CD14-positive monocyte (primary cell): Measurements from ENCODE around the gene PTPRN2. TPM values are rescaled to one million over a fixed set of nuclear protein-coding genes. Genes with fewer than 3 reads are reported as not detected.

ENCODE experiments used
- DNase-seq, 3 donors: peaks; one replicate each; pipeline ENCODE4 v3.0.0-alpha.2; 2011 to 2022
- H2AFZ ChIP-seq: 2 replicates; pipeline ENCODE4 v1.6.0; 2012; ENCODE audit warnings: mild to moderate bottlenecking, low read depth, low read length, inconsistent platforms; ENCODE audit not compliant: insufficient read depth, poor library complexity, severe bottlenecking
- H3K27ac ChIP-seq, 2 donors: 1 replicate in 1 of 2; 2 replicates in 1 of 2; pipeline ENCODE4 v1.5.1; 2012 to 2013; ENCODE audit warnings: low read length in 2 of 2, control low read depth in 1 of 2, inconsistent platforms in 1 of 2, low read depth in 1 of 2, mild to moderate bottlenecking in 1 of 2
- H3K27me3 ChIP-seq, 2 donors: one replicate each; pipeline versions ENCODE4 v1.6.0 to v1.6.1; 2011 to 2013; ENCODE audit warnings: low read length in 2 of 2; ENCODE audit not compliant: control insufficient read depth in 2 of 2, insufficient read depth in 2 of 2
- H3K36me3 ChIP-seq, 2 donors: replicated peaks in 1 of 2; 1 replicate in 1 of 2; 2 replicates in 1 of 2; pipeline versions ENCODE4 v1.5.1 to v1.6.1; 2012 to 2013; ENCODE audit warnings: low read length in 2 of 2, control low read depth in 1 of 2, inconsistent platforms in 1 of 2, mild to moderate bottlenecking in 1 of 2; ENCODE audit not compliant: insufficient read depth in 2 of 2, control insufficient read depth in 1 of 2
- H3K4me1 ChIP-seq, 2 donors: 1 replicate in 1 of 2; 2 replicates in 1 of 2; pipeline versions ENCODE4 v1.5.1 to v1.6.1; 2012 to 2013; ENCODE audit warnings: low read length in 2 of 2, control low read depth in 1 of 2, inconsistent platforms in 1 of 2, mild to moderate bottlenecking in 1 of 2, moderate library complexity in 1 of 2; ENCODE audit not compliant: insufficient read depth in 2 of 2, control insufficient read depth in 1 of 2
- H3K4me2 ChIP-seq: replicated peaks from 2 replicates; pipeline ENCODE3; 2012; ENCODE audit warnings: low read length, moderate library complexity, mild to moderate bottlenecking; ENCODE audit not compliant: poor library complexity, severe bottlenecking; ENCODE audit errors: extremely low read depth
- H3K4me3 ChIP-seq, 3 experiments: fragments of 200-600 bp in 1 of 3; sonication (generic) in 1 of 3; replicated peaks in 1 of 3; 1 replicate in 2 of 3; 2 replicates in 1 of 3; pipeline ENCODE4 v1.5.1; 2011 to 2013; ENCODE audit warnings: low read length in 3 of 3, mild to moderate bottlenecking in 3 of 3, control low read depth in 2 of 3, low read depth in 2 of 3, inconsistent platforms in 1 of 3, moderate library complexity in 1 of 3
- H3K79me2 ChIP-seq: 2 replicates; pipeline ENCODE4 v1.6.0; 2012; ENCODE audit warnings: mild to moderate bottlenecking, control low read depth, inconsistent platforms, low read length, moderate library complexity; ENCODE audit not compliant: insufficient read depth
- H3K9ac ChIP-seq: 2 replicates; pipeline ENCODE4 v1.6.0; 2017; ENCODE audit warnings: low read length, mild to moderate bottlenecking; ENCODE audit not compliant: insufficient read depth, poor library complexity, severe bottlenecking
- H3K9me3 ChIP-seq, 2 donors: replicated peaks in 1 of 2; 1 replicate in 1 of 2; 2 replicates in 1 of 2; pipeline versions ENCODE4 v1.5.1 to v1.6.1; 2012 to 2013; ENCODE audit warnings: low read length in 2 of 2, control low read depth in 1 of 2; ENCODE audit not compliant: control insufficient read depth in 1 of 2, insufficient read depth in 1 of 2
- H4K20me1 ChIP-seq: 2 replicates; pipeline ENCODE4 v1.6.0; 2012; ENCODE audit warnings: mild to moderate bottlenecking, low read length, control low read depth, moderate library complexity; ENCODE audit not compliant: insufficient read depth
- H3K27ac Mint-ChIP-seq, 7 donors: one replicate each; pipeline ENCODE4 v1.8.0; 2020; ENCODE audit warnings: mild to moderate bottlenecking in 7 of 7, mixed read lengths in 7 of 7, moderate library complexity in 6 of 7, inconsistent platforms in 2 of 7
- H3K27me3 Mint-ChIP-seq, 3 donors: one replicate each; pipeline ENCODE4 v1.8.0; 2021 to 2022; ENCODE audit warnings: low read depth in 3 of 3, mild to moderate bottlenecking in 3 of 3, mixed read lengths in 3 of 3, moderate library complexity in 3 of 3, inconsistent platforms in 1 of 3
- H3K36me3 Mint-ChIP-seq, 2 donors: one replicate each; pipeline ENCODE4 v1.8.0; 2020; ENCODE audit warnings: mixed read lengths in 2 of 2, inconsistent platforms in 1 of 2, mild to moderate bottlenecking in 1 of 2
- H3K4me1 Mint-ChIP-seq: one replicate; pipeline ENCODE4 v1.8.0; 2020; ENCODE audit warnings: mild to moderate bottlenecking, mixed read lengths
- H3K4me3 Mint-ChIP-seq, 2 donors: one replicate each; pipeline ENCODE4 v1.8.0; 2020; ENCODE audit warnings: mild to moderate bottlenecking in 2 of 2, mixed read lengths in 2 of 2, moderate library complexity in 1 of 2
- H3K9me3 Mint-ChIP-seq, 7 donors: one replicate each; pipeline ENCODE4 v1.8.0; 2020 to 2022; ENCODE audit warnings: mixed read lengths in 7 of 7, mild to moderate bottlenecking in 6 of 7, moderate library complexity in 6 of 7, inconsistent platforms in 2 of 7
- WGBS: methylation state at CpG from one replicate; pipeline ENCODE4 v1.1.5; 2013; ENCODE audit warnings: missing lambda C conversion rate; ENCODE audit not compliant: insufficient coverage; 5-methylcytosine and 5-hydroxymethylcytosine counted together
- intact Hi-C, 2 donors: fragments of 100-400 bp; cut with micrococcal nuclease; formaldehyde crosslinking; loops; one replicate each; pipeline versions ENCODE4 v1.15.0 to v1.15.1; 2023
- polyA plus RNA-seq, 3 donors: library from polyadenylated mRNA; depleted of rRNA in 1 of 3; unstranded in 2 of 3; stranded (reverse) in 1 of 3; fragments of 300-500 nt in 2 of 3; fragments of >200 nt in 1 of 3; fragmentation: Illumina TruSeq in 2 of 3; gene quantifications; 1 replicate in 2 of 3; 2 replicates in 1 of 3; pipeline ENCODE4 v1.2.3, GENCODE V29; 2012 to 2021
- TF ChIP-seq, protein P1 (sequence below): fragments of 200-600 bp; IDR thresholded peaks from one replicate; pipeline ENCODE4 v1.8.0; 2022; ENCODE audit warnings: antibody characterized with exemption, mild to moderate bottlenecking

PTPRN2 gene
- polyA plus RNA-seq, 3 donors, result 0.25 to 1.4 (median 0.97) TPM

DNA sequence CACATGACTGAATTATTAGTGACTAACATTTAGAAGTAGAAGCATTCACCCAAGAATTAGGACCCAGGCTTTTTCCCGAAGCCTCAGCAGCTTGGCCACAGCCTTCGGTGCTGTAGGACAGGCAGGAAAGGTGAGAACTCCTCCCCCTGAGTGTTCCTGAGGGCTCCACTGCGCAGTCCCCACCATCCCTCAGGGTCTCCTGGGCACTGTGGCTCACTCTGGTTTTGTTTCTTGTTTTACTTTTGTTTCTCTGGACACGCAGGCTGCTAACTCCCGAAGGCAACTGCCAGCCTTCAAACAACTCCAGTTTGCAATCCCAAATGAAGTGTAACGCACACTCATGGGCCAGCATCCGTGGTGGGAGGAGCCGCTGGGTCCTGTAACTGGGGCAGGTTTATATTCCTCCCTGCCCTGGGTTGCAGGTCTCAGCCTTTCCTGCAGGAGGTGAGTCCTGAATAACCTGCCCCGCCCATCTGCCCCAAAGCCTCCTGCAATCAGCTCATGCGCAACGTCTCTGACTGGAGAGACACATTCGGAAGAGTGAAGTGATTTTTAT lies 492.9 kb downstream of the PTPRN2 start:
- H3K4me3 Mint-ChIP-seq, result no peak overlapping the region
- TF ChIP-seq, protein P1, sequence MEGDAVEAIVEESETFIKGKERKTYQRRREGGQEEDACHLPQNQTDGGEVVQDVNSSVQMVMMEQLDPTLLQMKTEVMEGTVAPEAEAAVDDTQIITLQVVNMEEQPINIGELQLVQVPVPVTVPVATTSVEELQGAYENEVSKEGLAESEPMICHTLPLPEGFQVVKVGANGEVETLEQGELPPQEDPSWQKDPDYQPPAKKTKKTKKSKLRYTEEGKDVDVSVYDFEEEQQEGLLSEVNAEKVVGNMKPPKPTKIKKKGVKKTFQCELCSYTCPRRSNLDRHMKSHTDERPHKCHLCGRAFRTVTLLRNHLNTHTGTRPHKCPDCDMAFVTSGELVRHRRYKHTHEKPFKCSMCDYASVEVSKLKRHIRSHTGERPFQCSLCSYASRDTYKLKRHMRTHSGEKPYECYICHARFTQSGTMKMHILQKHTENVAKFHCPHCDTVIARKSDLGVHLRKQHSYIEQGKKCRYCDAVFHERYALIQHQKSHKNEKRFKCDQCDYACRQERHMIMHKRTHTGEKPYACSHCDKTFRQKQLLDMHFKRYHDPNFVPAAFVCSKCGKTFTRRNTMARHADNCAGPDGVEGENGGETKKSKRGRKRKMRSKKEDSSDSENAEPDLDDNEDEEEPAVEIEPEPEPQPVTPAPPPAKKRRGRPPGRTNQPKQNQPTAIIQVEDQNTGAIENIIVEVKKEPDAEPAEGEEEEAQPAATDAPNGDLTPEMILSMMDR, result no peak
- peaks cover 0 to 3% (median 0%) of the 10 kb centered on the region in 3 donors for H3K27me3 Mint-ChIP-seq

DNA sequence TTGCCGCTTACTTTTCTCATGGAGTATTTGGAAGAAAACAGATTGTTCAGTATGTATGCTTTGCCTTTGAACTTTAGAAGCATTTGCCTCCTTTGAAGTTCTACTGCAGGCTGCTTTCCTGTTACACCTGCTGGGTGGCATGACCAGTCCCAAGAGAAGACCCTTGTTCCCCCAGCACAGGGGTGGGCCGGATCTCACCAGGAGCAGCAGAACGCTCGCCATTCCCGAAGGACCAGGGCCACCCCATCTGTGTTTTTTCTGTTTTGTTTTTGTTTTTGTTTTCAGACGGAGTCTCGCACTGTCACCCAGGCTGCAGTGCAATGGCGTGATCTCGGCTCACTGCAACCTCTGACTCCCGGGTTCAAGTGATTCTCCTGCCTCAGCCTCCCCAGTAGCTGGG lies 493.6 kb downstream of the PTPRN2 start:
- Histone ChIP-seq H4K20me1 (no peaks in the 10 kb centered on the region), H3K36me3 (no peaks in the 10 kb centered on the region), H2AFZ (no peak overlapping the region), H3K9me3 (no peaks in the 10 kb centered on the region), H3K4me3 (no peak overlapping the region), H3K9ac (no peak overlapping the region), H3K27me3 (no peaks in the 10 kb centered on the region), H3K27ac (no peak overlapping the region), H3K4me1 (no peaks in the 10 kb centered on the region), H3K4me2 (no peak overlapping the region), H3K79me2 (no peaks in the 10 kb centered on the region)
- DNase-seq, result no peak
- Mint-ChIP-seq H3K27me3 (peaks cover 0 to 3% (median 0%) of the 10 kb centered on the region in 3 donors), H3K4me1 (no peaks in the 10 kb centered on the region), H3K4me3 (no peak overlapping the region), H3K36me3 (no peaks in the 10 kb centered on the region), H3K27ac (no peak overlapping the region), H3K9me3 (peaks cover 2 to 10% (median 4%) of the 10 kb centered on the region in 7 donors)
- TF ChIP-seq, protein P1, result no peak
- intact Hi-C loops, result no loop called here
- 97% methylated on average over 6 of the region's 10 CpGs for WGBS

More for the DNA sequence above, 492.9 kb downstream of the PTPRN2 start:
- H4K20me1 ChIP-seq, result no peaks in the 10 kb centered on the region
- H3K27ac Mint-ChIP-seq, result no peak overlapping the region
- H3K27ac ChIP-seq, result no peak overlapping the region
- H3K36me3 Mint-ChIP-seq, result no peaks in the 10 kb centered on the region
- no peaks in the 10 kb centered on the region for H3K9me3 ChIP-seq
- intact Hi-C loops, result no loop called here
- no peak overlapping the region for H3K4me3 ChIP-seq
- H3K9ac ChIP-seq, result no peak overlapping the region
- H3K4me1 ChIP-seq, result no peaks in the 10 kb centered on the region
- DNase-seq, result no peak
- 84% methylated on average over 12 of the region's 12 CpGs for WGBS
- H2AFZ ChIP-seq, result no peak overlapping the region
- no peaks in the 10 kb centered on the region for H3K4me1 Mint-ChIP-seq
- peaks cover 2 to 12% (median 4%) of the 10 kb centered on the region in 7 donors for H3K9me3 Mint-ChIP-seq
- H3K27me3 ChIP-seq, result no peaks in the 10 kb centered on the region
- no peak overlapping the region for H3K4me2 ChIP-seq
- H3K79me2 ChIP-seq, result no peaks in the 10 kb centered on the region
- no peaks in the 10 kb centered on the region for H3K36me3 ChIP-seq
